Stimulated activated CD4-positive, alpha-beta T cell treated with anti-CD3 and anti-CD28 coated beads, Interleukin-1b, Interleukin-23, amount 100 ng/mL, for 4 hours (primary cell): ENCODE measurements around the gene GRIK4.

ENCODE experiments used
- DNase-seq, 2 donors: peaks; one replicate each; pipeline ENCODE4 v3.0.0-alpha.2; 2020; ENCODE audit warnings: low read depth in 2 of 2

Gene GRIK4

GRCh38 chr11:120707098-120707497, 195.6 kb downstream of the GRIK4 start:
- DNase-seq: no peak

- no peak for DNase-seq
Measured at GRCh38 chr11:120707663-120708062, 196.1 kb downstream of the GRIK4 start.

GRCh38 chr11:120708511-120709183, 197.1 kb downstream of the GRIK4 start:
- no peak for DNase-seq

- no peak for DNase-seq
Measured at GRCh38 chr11:120709808-120710207, 198.3 kb downstream of the GRIK4 start.

- no peak for DNase-seq
Measured at GRCh38 chr11:120710354-120711131, 199.0 kb downstream of the GRIK4 start.

- no peak for DNase-seq
Measured at GRCh38 chr11:120712014-120712413, 200.5 kb downstream of the GRIK4 start.

GRCh38 chr11:120712881-120713280, 201.3 kb downstream of the GRIK4 start:
- DNase-seq: no peak

GRCh38 chr11:120713296-120713695, 201.7 kb downstream of the GRIK4 start:
- no peak for DNase-seq

- no peak for DNase-seq
Measured at GRCh38 chr11:120714438-120714837, 202.9 kb downstream of the GRIK4 start.

- no peak for DNase-seq
Measured at GRCh38 chr11:120715239-120715638, 203.7 kb downstream of the GRIK4 start.

GRCh38 chr11:120717042-120717441, 205.5 kb downstream of the GRIK4 start:
- DNase-seq: no peak

GRCh38 chr11:120717623-120718022, 206.1 kb downstream of the GRIK4 start:
- no peak for DNase-seq

GRCh38 chr11:120718171-120718570, 206.6 kb downstream of the GRIK4 start:
- no peak for DNase-seq

GRCh38 chr11:120719348-120719747, 207.8 kb downstream of the GRIK4 start:
- DNase-seq: no peak

GRCh38 chr11:120720760-120721159, 209.2 kb downstream of the GRIK4 start:
- DNase-seq: no peak

- DNase-seq: no peak
Measured at GRCh38 chr11:120722524-120722923, 211.0 kb downstream of the GRIK4 start.

- no peak for DNase-seq
Measured at GRCh38 chr11:120723751-120724150, 212.2 kb downstream of the GRIK4 start.

- DNase-seq: no peak
Measured at GRCh38 chr11:120727752-120728151, 216.2 kb downstream of the GRIK4 start.

- no peak for DNase-seq
Measured at GRCh38 chr11:120735035-120735434, 223.5 kb downstream of the GRIK4 start.

- no peak for DNase-seq
Measured at GRCh38 chr11:120738516-120739046, 227.0 kb downstream of the GRIK4 start.

- no peak for DNase-seq
Measured at GRCh38 chr11:120739780-120740179, 228.2 kb downstream of the GRIK4 start.

GRCh38 chr11:120740380-120740779, 228.8 kb downstream of the GRIK4 start:
- DNase-seq: no peak
